NT2/D1 (cell line): ENCODE measurements around the gene SFTPA2.

ENCODE experiments used
- SUZ12 ChIP-seq: IDR thresholded peaks from 2 replicates; pipeline ENCODE4 v1.6.1; 2011; ENCODE audit not compliant: insufficient read length, insufficient read depth; ENCODE audit errors: extremely low read depth
- YY1 ChIP-seq: IDR thresholded peaks from 2 replicates; pipeline ENCODE4 v1.6.1; 2011; ENCODE audit not compliant: insufficient read length, insufficient read depth

GRCh38 chr10:79542626-79543025 lies 17.6 kb downstream of the SFTPA2 start:
- TF ChIP-seq YY1 (no peak), SUZ12 (no peak)
